ENCODE data around the gene FAM114A1.

- TF ChIP-seq YY1 (IDR thresholded peaks at IDR 0.05; ENCODE audit: insufficient read depth, insufficient read length) (no peak), ZNF274 (IDR thresholded peaks at IDR 0.05; ENCODE audit: low read depth, low read length) (no peak), SUZ12 (IDR thresholded peaks at IDR 0.05; ENCODE audit: extremely low read depth, insufficient read depth, insufficient read length) (no peak)
Measured at GRCh38 chr4:38983291-38983690, 115.7 kb downstream of the FAM114A1 start.

Measured in NT2/D1 (cell line).